Measurements from ENCODE around the gene PPARA.

The PPARA gene

DNA sequence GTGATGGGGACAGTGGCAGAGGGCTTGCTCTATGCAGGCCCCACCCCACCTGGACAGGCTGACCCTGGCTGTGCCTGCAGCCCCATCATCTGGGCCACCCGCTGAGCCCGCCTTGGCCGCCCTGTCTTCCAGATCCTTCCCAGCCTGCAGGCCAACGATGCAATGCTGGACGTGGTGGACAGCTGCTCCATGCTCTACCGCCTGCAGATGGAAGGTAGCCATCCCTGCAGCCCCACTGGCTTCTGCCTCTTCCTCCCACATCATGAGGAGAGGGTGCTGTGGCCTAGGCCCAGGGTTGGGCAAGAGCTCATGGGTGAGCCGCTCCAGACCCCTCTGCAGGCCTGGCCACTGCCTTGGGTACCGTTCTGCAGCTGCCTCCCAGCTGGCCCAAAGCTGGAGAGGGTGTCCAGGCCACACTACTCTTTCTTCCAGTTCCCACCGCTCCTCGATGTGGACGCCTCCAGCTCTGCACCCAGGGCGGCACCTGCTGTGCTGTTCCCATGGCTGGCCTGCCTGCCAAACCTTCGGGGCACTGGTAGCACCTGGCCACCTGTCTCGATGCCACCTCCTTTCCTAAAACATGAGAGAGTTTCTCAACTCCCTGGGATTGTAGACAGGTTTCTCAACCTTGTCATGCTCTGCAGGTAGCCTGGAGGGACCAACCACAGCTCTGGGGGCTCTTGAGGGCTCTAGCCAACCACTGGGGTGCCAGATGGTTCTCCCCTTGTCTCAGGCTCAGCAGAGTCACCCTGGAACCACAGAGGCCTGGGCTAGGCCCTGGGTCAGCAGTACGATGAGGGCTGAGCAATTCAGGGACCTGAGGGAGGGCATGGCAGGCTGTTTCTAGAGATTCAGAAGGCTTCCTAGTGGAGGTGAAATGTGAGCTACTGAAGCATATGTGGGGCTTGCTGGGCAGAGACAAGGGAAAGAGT is 136.9 kb downstream of the PPARA start:
- TF ChIP-seq ZNF274 (IDR thresholded peaks at IDR 0.05; ENCODE audit: low read depth, low read length): no peak
- H3K4me3 ChIP-seq (ENCODE audit: low read length): peak overlapping the region; percentile 73

DNA sequence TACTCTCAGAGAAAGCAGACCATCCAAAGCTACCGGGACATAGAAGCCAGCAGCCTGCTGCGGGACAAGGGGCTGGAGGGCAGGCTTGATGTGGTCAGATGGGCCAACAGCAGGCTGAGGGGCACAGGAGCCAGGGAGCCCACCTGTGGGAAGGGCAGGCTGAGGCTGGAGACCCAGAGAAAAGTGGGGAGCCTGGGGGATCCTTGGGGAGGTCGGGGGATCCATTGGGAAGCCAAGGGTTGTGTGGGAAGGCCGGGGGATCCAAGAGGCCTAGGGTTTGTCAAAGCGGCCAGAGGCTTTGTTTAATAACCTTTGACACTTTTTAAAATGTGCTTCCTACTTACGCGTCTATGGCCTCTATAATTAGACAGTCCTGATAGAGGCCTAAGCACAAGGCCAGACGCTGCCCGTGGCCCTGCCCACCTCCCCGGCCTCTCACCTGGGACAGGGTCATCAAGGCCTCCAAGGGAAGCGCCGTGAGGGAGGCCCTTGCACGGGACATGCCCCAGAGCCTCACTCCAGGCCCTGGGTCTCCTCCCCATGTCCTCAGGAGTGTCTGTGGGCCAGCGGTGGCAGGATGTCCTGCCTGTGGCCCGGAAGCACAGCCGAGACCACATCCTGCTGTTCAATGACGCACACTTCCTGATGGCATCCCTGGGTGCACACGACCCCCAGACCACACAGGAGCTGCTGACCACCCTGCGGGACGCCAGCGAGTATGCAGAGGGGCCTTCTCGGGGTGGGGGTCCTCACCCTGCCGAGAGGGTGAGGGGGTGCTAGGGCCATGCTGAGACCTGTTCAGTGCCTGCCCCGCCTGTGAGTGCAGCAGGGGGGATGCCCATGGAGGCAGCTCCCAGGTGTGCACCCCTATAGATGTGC is 137.8 kb downstream of the PPARA start:
- H3K4me3 ChIP-seq (ENCODE audit: low read length): peak overlapping the region; percentile 73

DNA sequence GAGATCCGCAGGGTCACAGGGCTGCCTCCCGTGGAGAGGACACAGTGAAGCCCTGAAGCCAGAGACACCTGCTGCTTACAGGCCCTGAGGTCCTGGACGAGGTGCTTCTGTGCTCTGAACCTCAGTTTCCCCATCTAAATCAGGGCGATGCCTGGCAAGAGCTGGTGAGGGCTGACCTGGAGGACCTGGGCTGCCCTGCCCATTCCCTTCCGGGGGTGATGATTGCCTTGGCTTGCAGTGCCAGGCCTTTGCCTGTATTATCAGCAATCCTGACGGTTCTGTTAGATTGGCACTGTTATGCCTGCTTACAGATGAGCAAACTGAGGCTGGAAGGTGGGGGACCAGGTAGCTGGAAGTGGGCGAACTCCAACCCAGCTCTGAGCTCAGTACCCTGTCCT is 138.5 kb downstream of the PPARA start:
- peak overlapping the region; percentile 73; the same call in 1 of the 2 replicates for H3K4me3 ChIP-seq (ENCODE audit: low read length)
- no peak for TF ChIP-seq ZNF274 (IDR thresholded peaks at IDR 0.05; ENCODE audit: low read depth, low read length)

More for the DNA sequence above, 137.8 kb downstream of the PPARA start:
- no peak for TF ChIP-seq ZNF274 (IDR thresholded peaks at IDR 0.05; ENCODE audit: low read depth, low read length)

DNA sequence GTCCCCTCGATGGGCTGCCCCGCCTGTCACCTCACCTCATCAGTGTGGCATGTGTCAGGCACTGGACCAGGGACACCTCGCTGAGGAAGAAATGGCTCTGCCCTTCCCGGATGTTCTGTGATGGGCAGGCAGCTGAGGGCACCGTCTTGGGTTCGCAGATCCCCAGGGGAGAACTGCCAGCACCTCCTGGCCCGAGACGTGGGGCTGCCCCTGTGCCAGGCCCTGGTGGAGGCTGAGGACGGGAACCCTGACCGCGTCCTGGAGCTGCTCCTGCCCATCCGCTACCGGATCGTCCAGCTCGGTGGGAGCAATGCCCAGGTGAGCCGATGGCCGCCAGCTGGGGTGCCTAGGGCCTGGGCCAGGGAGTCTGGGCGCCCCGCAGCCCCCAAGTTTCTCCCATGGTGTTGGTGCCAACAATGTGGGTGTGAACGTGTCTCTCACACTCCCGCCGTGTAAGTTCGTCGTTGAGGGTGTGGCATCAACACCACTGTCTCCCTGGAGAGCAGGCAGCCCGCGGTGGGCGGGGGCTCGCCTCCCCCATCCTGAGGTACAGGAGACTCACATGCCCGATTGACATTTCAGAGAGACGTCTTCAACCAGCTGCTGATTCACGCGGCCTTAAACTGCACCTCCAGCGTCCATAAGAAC is 139.0 kb downstream of the PPARA start:
- no peak overlapping the region for H3K4me3 ChIP-seq (ENCODE audit: low read length)
- TF ChIP-seq ZNF274 (IDR thresholded peaks at IDR 0.05; ENCODE audit: low read depth, low read length): no peak

DNA sequence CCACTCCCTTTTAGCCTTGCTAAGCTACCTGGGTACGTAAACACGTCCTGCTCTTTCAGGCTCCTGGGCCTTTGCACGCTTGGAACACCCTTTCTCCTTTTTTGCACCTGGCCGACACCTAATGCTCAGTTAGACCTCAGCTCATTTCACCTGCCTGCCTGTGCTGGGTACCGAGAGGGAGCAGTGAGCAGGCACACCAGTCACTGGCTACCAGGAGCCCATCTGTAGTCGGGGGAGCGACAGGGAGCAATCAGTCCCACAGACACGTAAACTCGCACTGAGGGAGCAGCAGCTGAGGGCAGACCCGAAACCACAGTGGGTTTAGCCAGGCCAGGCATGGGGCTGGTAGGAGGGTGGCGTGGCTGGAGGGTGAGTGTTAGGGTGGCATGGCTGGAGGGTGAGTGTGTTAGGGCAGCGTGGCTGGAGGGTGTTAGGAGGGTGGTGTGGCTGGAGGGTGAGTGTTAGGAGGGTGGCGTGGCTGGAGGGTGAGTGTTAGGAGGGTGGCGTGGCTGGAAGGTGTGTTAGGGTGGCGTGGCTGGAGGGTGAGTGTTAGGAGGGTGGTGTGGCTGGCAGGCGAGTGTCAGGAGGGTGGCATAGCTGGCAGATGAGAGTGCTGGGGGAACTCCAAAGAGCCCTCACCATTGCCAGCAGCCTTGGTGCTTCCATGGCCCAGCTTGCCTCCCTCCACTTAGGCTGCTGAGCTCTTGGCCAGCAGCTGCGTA is 140.0 kb downstream of the PPARA start:
- no peak overlapping the region for H3K4me3 ChIP-seq (ENCODE audit: low read length)
- no peak for TF ChIP-seq ZNF274 (IDR thresholded peaks at IDR 0.05; ENCODE audit: low read depth, low read length)

DNA sequence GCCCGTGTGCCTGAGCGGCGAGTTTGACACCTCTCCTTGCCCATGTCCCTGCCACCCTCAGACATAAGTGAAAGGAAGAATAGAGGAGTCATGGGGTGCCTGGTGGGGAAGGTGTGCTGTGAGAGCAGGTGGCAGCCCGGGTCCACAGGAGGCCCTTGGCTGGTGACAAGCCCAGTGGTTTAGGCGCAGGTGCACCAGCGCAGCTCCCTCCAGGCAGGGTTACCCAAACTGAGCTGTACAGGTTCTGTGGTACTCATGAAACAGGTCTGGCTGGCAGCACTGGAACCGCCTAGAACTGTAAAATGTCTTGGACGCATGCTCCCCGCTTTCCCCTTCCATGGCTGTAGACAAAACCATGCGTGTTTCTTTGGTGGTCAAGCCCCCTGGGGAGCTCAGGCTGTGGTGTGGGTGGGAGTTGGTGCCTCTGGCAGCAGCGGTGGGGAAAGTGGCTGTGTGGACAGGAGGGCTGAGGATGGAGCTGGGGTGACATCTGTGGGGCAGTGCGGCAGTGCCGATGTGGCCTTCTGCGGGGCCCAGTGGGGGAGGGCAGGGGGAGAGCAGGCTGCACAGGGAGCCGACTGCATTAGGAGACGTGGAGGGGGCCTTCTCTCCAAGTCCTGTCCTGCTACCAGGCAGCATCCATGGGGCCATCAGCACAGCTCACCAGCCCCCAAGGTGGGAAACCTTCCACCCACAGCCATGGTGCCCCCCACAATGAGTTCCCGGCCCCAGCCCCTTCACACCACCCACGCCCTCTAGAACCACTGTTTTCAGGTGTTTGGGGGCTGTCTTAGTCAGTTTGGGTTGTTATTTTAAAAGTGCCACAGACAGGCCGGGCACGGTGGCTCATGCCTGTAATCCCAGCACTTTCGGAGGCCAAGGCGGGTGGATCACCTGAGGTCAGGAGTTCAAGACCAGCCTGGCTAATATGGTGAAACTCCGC is 140.8 kb downstream of the PPARA start:
- TF ChIP-seq ZNF274 (IDR thresholded peaks at IDR 0.05; ENCODE audit: low read depth, low read length): no peak
- no peak overlapping the region for H3K4me3 ChIP-seq (ENCODE audit: low read length)

DNA sequence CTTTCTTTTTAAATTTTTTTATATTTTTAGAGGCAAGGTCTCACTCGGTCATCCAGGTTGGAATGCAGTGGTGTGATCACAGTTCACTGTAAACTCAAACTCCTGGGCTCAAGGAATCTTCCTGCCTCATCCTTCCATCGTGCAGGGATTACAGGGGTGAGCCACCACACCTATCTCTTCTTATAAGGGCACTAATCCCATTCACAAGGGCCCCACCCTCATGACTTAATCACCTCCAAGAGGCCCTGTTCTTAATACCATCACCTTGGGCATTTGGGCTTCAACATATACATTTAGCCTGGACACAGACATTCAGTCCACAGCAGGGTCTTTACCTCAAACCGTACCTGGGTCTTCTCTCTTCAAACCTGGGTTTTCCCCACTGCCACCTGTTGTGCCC is 141.8 kb downstream of the PPARA start:
- no peak for TF ChIP-seq ZNF274 (IDR thresholded peaks at IDR 0.05; ENCODE audit: low read depth, low read length)
- H3K4me3 ChIP-seq (ENCODE audit: low read length): no peak overlapping the region

DNA sequence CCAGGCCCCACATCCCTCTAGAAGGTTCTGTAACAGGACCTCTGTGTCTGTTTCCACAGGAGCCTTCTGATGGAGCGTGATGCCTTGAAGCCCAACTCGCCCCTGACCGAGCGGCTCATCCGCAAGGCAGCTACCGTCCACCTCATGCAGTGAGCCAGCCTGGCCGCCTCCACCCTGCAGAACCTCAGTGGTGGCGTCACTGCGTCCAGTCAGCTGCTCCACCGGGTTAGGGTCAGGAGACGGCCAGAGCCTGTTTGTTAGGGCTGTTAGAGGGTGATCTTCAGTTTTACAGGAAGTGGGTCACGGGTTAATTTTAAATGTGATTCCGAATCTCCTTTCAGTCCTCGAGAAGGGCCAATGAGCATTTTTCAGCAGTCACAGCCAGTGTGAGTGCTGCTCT is 142.4 kb downstream of the PPARA start:
- TF ChIP-seq ZNF274 (IDR thresholded peaks at IDR 0.05; ENCODE audit: low read depth, low read length): no peak
- no peak overlapping the region for H3K4me3 ChIP-seq (ENCODE audit: low read length)

All from GM08714 (cell line).